Pancreas (tissue), 10 donors: Measurements from ENCODE around the gene NLGN1. TPM values are rescaled to one million over a fixed set of nuclear protein-coding genes. Genes with fewer than 3 reads are reported as not detected.
A peak's percentile ranks its signal among the peaks of the same experiment; 100 is the strongest.

Experiments used
- ATAC-seq, 4 donors: fragments of 200-7000 bp; cut with Tn5 transposase; one replicate each; pipeline versions ENCODE4 v1.8.0 to v1.9.1; 2020; ENCODE audit warnings: mild to moderate bottlenecking in 4 of 4, moderate library complexity in 4 of 4
- DNase-seq, 6 donors: peaks; one replicate each; pipeline ENCODE4 v3.0.0-alpha.2; 2020
- FAIRE-seq: peaks from 2 replicates; lab custom pipeline; 2012; peaks lifted over from hg19 to GRCh38; lab: Jason Lieb, UNC
- H3K27ac ChIP-seq, 4 donors: fragments of 200-600 bp; sonication (generic); 1 replicate in 3 of 4; 2 replicates in 1 of 4; pipeline versions ENCODE4 v1.5.0 to v1.8.0; 2020
- H3K27me3 ChIP-seq, 4 donors: fragments of 200-600 bp; one replicate each; pipeline ENCODE4 v1.8.0; 2021
- H3K36me3 ChIP-seq, 3 donors: fragments of 200-600 bp; sonication (generic) in 1 of 3; one replicate each; pipeline versions ENCODE4 v1.5.0 to v1.8.0; 2020 to 2021
- H3K4me1 ChIP-seq, 3 donors: fragments of 200-600 bp; one replicate each; pipeline ENCODE4 v1.8.0; 2021
- H3K4me3 ChIP-seq, 4 donors: fragments of 200-600 bp; sonication (generic) in 2 of 4; one replicate each; pipeline versions ENCODE4 v1.5.0 to v1.8.0; 2020 to 2021
- H3K9me3 ChIP-seq, 4 donors: fragments of 200-600 bp; one replicate each; pipeline ENCODE4 v1.8.0; 2021
- CTCF ChIP-seq, 4 donors: fragments of 200-600 bp; sonication (generic) in 3 of 4; IDR thresholded peaks; one replicate each; pipeline versions ENCODE4 v1.5.0 to v1.8.0; 2021; ENCODE audit warnings: antibody characterized with exemption in 4 of 4
- WGBS, 2 donors: extraction: QIAGEN DNeasy Blood & Tissue Kit; methylation state at CpG; one replicate each; pipeline ENCODE4 v1.1.7; 2013; 5-methylcytosine and 5-hydroxymethylcytosine counted together
- intact Hi-C, 3 donors: fragments of 100-400 bp; cut with DNase I; formaldehyde crosslinking; loops; one replicate each; pipeline versions ENCODE4 v1.11.1 to v1.14.2; 2022
- polyA plus RNA-seq, 2 donors: library from polyadenylated mRNA; stranded (reverse); fragments of 200-250 nt; gene quantifications; one replicate each; pipeline ENCODE4 v1.2.3, GENCODE V29; 2013
- total RNA-seq, 6 donors: library from RNA; stranded (reverse); fragmentation: NEBNext Ultra II Directional in 4 of 6; extraction: Animal tissue kit (Norgen Biotek cat#: 25700) in 4 of 6; gene quantifications; one replicate each; pipeline versions ENCODE4 v1.2.1 to v1.2.4, GENCODE V29; 2021 to 2023
- donor health status: healthy with polysubstance abuse.
- donor health status: DM: no; HTN: no; CAD: no; lungs with moderate emphysema.
- donor health status: DM: no; HTN: no; CAD: no.
- donor health status: control.
- donor health status: control.
- donor health status: Bipolar disorder and iron deficiency.
- donor health status: DM: yes; HTN: yes; CAD: no.
- donor health status: DM: no; HTN: no; CAD: no.
- donor health status: DM: no; HTN: no; CAD: no.
- donor health status: DM: yes; HTN: yes; CAD: no.

The NLGN1 gene
- total and polyA plus RNA-seq, 8 donors = 0.49 to 2.3 (median 0.84) TPM

- H3K9me3 ChIP-seq = no peaks in the 10 kb centered on the region
- FAIRE-seq (no peak), ATAC-seq (no peak), DNase-seq (no peak)
- no peaks in the 10 kb centered on the region for H3K4me1 ChIP-seq
- H3K27me3 ChIP-seq = no peaks in the 10 kb centered on the region
- H3K36me3 ChIP-seq = no peaks in the 10 kb centered on the region
- no peak overlapping the region for H3K4me3 ChIP-seq
- intact Hi-C loops = no loop called here
- TF ChIP-seq CTCF (IDR thresholded peaks at IDR 0.05) = no peak
- H3K27ac ChIP-seq = no peak overlapping the region
- 37 to 43% methylated on average over 1 of the region's 1 CpG for WGBS, 2 donors
Observed at GRCh38 chr3:173945170-173945569, 547.6 kb downstream of the NLGN1 start.

- FAIRE-seq = no peak
- 39 to 49% methylated on average over 1 of the region's 1 CpG for WGBS, 2 donors
- H3K9me3 ChIP-seq = no peaks in the 10 kb centered on the region
- no peak for TF ChIP-seq CTCF (IDR thresholded peaks at IDR 0.05)
- intact Hi-C loops = no loop called here
- ATAC-seq = no peak
- DNase-seq = no peak
- no peaks in the 10 kb centered on the region for H3K27me3 ChIP-seq
- no peaks in the 10 kb centered on the region for H3K36me3 ChIP-seq
- H3K27ac ChIP-seq = no peak overlapping the region
- H3K4me3 ChIP-seq = no peak overlapping the region
- H3K4me1 ChIP-seq = no peaks in the 10 kb centered on the region
Observed at GRCh38 chr3:173945806-173946205, 548.3 kb downstream of the NLGN1 start.

GRCh38 chr3:173954647-173955046 is 557.1 kb downstream of the NLGN1 start:
- H3K4me1 ChIP-seq = no peaks in the 10 kb centered on the region
- FAIRE-seq (no peak), ATAC-seq (no peak), DNase-seq (no peak)
- no peak for TF ChIP-seq CTCF (IDR thresholded peaks at IDR 0.05)
- H3K9me3 ChIP-seq = no peaks in the 10 kb centered on the region
- H3K36me3 ChIP-seq = no peaks in the 10 kb centered on the region
- 55 to 75% methylated on average over 2 of the region's 2 CpGs for WGBS, 2 donors
- no peak overlapping the region for H3K4me3 ChIP-seq
- no peaks in the 10 kb centered on the region for H3K27me3 ChIP-seq
- intact Hi-C loops = no loop called here
- H3K27ac ChIP-seq = no peak overlapping the region

- ATAC-seq (no peak), DNase-seq (no peak), FAIRE-seq (no peak)
- 79 to 87% methylated on average over 4 of the region's 4 CpGs for WGBS, 2 donors
- Histone ChIP-seq H3K4me3 (no peak overlapping the region), H3K36me3 (no peaks in the 10 kb centered on the region), H3K4me1 (no peaks in the 10 kb centered on the region), H3K27me3 (no peaks in the 10 kb centered on the region), H3K9me3 (no peaks in the 10 kb centered on the region), H3K27ac (no peak overlapping the region)
- TF ChIP-seq CTCF (IDR thresholded peaks at IDR 0.05) = no peak
- intact Hi-C loops = no loop called here
Observed at GRCh38 chr3:173957646-173958045, 560.1 kb downstream of the NLGN1 start.

- H3K4me1 ChIP-seq = no peaks in the 10 kb centered on the region
- H3K27ac ChIP-seq = no peak overlapping the region
- H3K9me3 ChIP-seq = no peaks in the 10 kb centered on the region
- no peaks in the 10 kb centered on the region for H3K27me3 ChIP-seq
- no peak for ATAC-seq
- peak in 2 of 6 donors; percentile 35 to 44 for DNase-seq
- intact Hi-C loops = no loop called here
- TF ChIP-seq CTCF (IDR thresholded peaks at IDR 0.05) = no peak
- H3K36me3 ChIP-seq = no peaks in the 10 kb centered on the region
- no peak for FAIRE-seq
- no peak overlapping the region for H3K4me3 ChIP-seq
- WGBS, 2 donors = 60 to 80% methylated on average over 6 of the region's 6 CpGs
Observed at GRCh38 chr3:173958805-173959204, 561.3 kb downstream of the NLGN1 start.
